C4-2B (cell line): ENCODE measurements around the gene LMLN.

Experiments used
- CTCF ChIP-seq: fragments of 450-650 bp; conservative IDR thresholded peaks from 2 replicates; pipeline ENCODE4 v1.5.1; 2017; ENCODE audit warnings: mild to moderate bottlenecking
- ZFX ChIP-seq: fragments of 450-650 bp; IDR thresholded peaks from 2 replicates; pipeline ENCODE4 v1.6.1; 2017

GRCh38 chr3:198030125-198030524, 70.1 kb downstream of the LMLN start:
- TF ChIP-seq CTCF (no peak; the same call in 1 of the 2 replicates), ZFX (no peak)
